Measurements from ENCODE around the gene FAM227A. TPM values are rescaled to one million over a fixed set of nuclear protein-coding genes. Genes with fewer than 3 reads are reported as not detected.

FAM227A gene
- total RNA-seq: 1.9 TPM

DNA sequence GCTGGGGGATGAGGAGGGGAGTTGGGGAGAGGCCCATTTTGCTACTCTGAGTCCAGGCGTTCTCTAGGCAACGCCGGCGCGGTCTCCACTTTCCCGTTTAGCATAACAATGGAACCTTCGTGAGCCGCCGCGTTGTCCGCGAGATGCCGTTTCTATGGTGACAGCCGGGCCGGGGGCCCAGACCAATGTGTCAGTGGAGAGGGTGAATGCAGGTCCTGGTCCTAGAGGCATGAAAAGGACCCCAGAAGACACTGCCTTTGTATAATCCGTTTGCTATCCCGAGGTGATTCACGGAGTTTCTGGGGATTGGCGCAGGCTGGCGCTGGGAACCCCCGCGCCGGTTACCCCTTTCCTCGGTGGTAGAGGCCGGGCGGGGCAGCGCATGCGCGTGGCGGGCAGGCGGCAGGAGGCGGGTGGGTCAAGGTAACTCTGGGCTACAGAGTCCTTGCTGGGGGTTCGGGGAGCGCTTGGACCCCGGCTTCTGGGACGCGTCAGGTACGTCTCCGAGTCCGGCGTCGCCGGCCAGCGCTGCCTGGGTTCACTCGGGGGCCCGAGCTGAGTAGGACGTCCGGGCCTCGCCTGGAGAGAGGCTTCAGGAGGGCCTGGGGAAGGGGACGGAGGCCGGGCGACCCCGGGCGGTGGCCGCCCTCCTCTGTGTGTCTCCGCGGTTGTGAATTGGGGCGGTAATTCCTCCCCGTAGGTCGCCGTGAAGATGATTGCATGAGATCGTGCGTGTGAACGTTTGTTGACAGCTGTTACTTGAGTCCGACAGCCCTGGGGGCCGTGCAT is at the start of gene FAM227A, which contains the start of gene CBY1:
Gene FAM227A (minus strand): TSS at position 137 of the 789 bp plus-strand sequence. CDS start 6,224 bp downstream, outside the sequence.
Gene CBY1 (plus strand): TSS at position 383 of the 789 bp plus-strand sequence. CDS start 11,417 bp downstream, outside the sequence.
- DNase-seq: peak; percentile 94

DNA sequence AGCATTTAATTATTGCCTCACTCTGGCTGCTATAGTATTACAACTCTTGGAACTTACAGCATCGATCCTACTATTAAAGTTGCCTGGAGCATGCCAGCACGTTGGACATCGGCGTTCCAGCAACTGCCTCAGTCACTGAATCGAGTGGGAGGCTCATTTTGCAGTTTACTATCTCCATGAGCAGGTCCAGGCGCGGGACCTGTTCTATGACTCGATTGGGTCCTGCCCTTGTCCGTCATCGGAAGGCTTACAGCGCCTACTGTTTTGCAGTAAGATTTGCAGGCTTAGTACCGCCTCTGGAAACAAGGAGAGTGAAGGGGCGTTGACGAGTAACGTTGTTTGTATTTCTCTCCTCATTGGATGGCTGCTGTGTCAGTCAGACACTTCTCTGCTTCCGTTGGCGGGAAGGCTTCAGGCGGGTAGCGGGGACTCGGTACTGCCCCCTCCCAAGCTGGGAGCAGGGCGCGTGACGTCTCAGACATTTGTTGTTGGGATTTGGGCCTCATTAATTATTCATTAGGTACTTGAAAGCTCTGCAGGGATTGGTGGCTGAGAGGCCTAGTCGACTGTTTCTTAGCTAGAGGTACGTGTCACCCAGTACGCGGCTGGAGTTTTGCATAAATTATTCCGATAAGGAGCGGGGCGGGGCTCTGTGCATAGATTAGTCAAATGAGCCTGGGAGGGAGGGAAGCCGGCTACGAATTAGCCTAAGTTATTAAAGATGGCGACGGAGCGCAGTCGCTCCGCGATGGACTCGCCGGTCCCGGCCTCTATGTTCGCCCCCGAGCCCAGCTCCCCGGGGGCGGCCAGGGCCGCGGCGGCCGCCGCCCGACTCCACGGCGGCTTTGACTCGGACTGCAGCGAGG is 49.3 kb upstream of the FAM227A start, which contains the start of gene GTPBP1:
Gene GTPBP1 (plus strand): TSS at position 710 of the 866 bp plus-strand sequence. CDS start 12 bp downstream, at position 722.
- peak; percentile 100 for DNase-seq

DNA sequence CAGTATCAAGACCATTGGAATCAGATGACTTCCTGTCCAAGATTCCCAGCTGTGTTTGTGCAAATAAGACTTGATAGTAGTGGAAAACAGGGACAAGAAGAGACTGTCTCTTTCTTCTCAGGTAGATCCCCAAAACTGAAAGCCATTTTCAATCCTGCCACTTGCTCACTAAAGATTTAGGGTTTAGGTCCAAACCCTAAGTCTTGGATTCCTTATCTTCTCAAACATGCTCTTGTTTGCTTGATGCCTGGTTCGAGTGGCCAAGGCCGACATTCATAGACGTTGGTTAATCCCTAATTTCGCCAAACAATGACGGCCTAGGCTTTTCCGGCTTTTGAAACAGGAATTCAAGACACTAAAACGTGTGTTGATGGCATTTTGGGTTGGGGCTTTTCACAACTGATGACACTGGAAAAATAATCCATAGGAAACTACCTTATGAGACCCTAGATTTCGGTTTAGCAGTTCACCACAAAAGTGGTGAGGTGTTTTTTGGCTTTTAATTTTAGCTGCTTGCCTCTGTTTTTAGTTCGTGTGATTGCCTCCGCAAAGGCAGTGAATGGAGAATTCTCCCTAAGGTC is 48.6 kb upstream of the FAM227A start:
- peak; percentile 24 for DNase-seq

DNA sequence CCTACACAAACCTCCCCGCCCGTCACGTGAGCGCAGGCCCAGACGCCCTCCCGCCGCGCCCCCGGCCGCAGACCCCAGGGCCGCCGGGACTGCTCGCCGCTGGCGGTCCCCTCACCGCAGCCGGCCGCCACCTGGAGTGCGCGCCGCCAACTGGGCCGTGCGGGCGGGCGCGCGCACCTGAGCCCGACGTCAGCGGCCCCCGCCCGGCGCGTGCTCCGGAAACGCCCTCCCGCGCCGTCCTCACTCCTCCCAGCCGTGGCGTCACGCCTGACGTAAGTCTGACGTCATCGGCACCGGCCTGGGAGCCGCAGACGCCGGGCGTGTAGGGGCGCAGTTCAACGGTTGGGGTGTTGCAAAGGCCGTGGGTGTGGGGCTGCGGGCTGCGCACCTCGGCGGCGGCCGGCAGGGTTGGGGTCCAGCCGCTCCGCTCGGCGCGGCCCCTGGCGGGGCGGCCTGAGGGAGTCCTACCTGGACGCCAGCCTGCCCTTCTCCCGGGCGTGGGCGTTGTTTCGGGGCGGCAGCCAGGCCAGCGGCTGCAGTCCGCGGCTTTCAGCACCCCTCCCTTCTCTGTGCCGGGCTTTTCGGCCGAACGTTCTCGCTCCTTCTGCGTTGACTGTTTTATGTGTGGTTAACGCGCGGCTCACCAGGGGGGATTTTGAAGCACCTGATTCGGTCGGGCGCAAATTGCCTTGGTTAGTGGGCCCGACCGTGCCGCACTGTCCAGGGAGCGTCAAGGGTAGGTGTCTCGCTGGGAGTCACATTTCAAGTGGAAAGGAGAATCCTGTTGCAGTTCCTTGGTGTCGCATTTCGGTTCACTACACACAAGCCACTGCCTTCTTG is 44.8 kb upstream of the FAM227A start, which contains the start of gene JOSD1:
Gene JOSD1 (minus strand): TSS at position 155 of the 840 bp plus-strand sequence. CDS start 956 bp downstream, outside the sequence.
- DNase-seq: peak; percentile 97

DNA sequence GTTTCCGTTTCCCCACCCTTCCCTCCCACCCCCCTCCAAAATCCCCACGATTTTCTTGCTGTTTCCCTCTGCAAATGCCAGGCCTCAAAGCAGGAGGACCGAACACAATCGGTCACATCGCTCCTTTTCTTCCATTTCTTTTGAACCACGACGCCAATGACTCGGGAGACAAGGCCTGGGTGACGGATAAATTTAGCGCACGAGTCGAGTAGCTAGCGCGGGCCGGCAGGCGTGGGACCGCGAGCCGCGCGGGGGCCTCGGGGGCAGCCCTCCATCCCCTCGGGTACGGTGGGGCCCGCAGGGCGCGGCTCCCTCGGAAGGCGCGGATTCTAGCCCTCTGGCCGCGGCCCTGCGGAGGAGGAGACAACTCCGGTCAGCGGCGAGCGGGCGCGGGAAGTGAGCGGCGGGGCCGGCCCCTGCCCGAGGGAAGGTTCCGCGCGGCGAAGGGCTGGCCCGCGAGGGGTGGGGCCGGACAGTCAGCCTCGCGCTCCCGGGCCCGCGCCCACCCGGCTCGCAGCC is 44.1 kb upstream of the FAM227A start:
- no peak for DNase-seq

DNA sequence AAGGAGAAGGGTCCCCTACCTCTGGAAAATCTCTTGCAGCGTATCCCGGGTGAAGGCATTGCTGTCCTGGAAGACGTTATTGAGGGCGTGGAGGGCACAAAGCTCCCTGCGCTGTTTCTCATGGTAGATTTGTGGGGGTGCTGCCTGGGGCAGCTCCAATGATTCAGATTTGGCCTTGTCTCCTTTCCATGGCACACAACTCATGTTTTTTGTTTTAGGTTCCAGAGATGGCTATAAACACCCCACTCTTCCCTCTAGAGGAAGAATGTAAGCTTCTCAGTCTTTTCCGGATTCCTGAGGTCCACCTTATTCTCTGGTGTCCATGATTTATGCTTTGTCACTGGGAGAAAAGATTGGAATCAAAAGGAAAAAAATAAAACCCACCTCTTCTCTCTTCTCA is 43.6 kb upstream of the FAM227A start:
- DNase-seq: peak; percentile 34

DNA sequence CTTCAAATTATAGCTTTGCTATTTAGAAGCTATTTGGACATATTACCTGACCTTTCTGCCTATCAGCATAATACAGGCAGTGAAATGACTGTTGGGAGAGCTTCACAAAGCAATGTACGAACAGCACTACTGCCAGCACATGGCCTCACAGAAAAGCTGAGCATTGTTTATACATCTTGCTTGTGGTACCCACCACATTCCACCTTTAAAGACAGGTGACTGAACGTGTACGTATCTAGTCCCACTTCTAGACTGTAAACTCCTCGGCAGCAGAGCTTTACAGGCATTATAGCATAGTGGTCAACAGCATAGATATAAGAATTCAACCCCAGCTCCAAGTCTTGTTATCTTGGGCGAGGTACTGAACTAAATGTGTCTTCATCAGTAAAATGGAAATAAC is 43.0 kb upstream of the FAM227A start:
- DNase-seq: no peak

DNA sequence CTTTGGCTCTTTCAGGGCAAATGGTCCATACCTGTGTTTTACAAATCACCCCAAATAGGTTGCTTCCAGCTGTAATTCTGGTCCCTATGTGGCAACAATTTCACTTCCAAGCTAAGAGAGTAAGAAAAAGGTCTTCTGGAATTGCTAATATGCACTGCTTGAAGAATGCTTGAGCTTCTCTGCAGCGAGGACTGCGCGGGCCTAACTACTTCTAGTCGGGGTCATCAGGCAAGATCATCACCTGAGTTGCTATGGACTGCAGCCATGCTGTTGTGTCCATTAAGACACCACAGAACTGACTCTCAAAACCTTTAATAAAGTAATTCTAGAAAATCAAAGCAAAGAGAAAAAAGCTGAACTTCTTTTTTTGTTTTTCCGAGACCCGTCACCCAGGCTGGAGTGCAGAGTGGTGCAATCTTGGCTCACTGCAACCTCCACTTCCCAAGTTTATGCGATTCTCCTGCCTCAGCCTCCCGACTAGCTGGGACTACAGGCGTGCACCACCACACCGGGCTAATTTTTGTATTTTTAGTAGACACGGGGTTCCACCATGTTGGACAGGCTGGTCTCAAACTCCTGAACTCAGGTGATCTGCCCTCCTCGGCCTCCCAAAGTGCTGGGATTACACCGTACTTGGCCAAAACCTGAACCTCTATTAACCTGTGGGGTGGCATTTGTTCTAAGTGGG is 42.4 kb upstream of the FAM227A start:
- no peak for DNase-seq

DNA sequence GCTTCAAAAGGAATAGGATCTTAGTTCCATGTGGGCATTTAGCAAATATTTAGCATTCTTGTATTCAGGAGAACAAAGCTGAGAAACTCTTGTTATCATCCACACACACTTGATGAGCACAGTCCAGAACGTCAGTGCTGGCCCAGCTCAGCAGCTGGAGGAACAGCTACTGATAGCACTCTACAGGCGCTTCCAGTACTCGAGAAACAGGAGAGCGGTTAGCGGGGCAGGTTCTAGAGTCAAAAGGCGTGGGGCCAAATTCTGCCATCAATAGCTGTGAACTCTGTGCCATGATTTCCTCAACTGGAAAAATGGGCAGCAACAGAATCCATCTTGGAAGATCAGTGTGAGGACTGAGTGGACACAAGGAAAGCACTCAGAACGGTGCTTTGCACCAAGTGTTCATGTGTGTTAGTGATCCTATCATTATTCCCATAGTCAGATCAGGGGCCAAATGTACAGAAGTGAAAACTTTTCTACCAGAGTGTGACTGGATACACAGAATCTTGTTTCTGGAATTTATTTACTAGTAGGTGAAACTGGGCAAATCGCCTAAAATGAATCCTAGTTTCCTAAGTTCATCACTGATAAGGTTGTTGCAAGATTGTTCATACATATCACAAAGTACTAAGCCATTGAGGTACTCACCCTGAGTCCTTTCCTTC is 41.4 kb upstream of the FAM227A start:
- DNase-seq: no peak

DNA sequence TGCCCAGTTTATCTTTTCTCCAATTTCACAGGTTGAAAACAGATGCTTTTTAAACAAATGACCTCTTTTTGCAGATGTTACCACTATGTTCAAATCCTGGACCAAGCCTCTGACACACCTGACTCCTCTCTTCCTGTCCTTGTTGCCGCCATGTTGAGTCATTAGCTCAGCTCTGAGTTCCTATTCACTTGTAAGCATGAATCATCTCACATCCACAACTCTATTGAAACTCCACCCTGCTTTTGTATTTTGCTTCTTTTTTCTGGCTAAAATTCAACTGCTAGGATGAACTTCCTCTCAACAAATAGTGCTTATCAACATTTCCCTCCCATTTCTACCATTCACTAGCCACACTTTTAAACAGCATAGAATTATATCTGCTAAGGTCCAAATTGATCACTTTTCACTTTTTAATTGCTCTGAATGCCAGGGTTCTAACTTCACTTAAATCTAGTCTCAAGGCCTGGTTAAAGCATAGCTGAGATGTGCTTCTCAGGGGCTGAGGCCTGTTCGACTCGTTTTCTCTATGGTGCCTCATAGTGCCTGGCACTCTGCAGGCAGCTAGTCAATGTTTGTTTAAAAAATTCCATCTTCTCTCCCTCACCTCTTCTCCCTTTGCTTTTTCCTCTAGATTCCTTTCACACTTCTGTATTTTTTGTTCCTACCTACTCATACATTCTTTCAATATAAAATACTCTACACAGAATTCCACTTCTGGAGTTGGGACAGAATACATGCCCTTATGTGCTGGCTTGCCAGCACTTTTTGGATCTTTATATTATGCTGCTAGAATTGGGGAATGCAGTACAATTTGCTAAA is 40.6 kb upstream of the FAM227A start:
- DNase-seq: no peak

DNA sequence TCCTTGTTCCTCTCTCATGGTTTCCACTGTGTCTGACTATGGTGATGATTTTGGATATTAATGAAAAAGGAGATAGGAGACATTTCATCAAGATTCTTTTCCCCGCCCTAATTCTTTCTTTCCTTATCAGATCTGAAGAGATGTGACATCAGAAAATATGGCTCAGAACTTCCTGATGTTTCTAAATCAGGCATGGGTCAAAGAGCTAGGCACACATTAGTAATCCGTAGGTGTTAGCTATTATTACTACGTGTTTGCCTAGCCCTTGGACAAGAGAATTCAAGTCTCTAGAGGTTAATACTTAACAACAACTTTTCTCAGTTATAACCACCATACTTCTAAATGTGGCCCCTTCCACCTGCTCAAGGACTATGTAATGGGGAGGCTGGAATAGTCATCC is 38.7 kb upstream of the FAM227A start:
- DNase-seq: no peak

DNA sequence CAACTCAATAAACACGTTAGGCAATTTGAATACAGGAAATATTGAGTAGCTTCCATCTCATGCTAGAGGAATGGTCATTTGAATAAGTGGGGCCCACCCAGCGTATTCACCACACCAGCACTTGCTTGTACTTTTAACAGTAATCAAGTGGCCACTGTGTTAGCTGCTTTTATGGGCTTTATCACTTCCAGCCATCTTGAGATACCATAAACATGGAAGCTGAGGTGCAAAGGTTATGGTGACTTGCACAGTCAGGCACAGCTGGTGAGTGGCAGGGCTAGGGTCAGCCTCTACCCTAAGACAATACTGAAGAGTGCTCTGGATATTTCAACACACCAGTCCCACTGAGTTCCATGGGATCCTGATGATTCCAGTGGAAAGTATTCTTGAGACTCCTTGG is 37.9 kb upstream of the FAM227A start:
- no peak for DNase-seq

DNA sequence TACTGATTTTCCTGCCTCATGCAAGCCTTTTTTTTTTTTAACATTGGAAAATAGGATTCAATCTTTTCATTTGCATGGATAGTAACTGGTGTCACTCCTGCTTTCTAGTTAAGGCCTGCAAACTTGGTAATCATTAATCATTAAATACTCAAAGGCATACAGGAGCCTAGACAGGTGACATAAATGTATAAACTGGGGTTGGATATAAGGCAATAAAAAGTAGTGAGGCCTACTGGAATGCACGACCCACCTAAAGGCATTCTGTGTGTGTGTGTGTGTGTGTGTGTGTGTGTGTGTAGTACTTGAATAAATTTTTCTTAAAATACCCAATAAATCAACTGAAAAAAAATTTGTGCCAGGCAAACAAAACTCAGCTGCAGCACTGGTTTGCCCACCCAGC is 33.5 kb upstream of the FAM227A start:
- DNase-seq: no peak

DNA sequence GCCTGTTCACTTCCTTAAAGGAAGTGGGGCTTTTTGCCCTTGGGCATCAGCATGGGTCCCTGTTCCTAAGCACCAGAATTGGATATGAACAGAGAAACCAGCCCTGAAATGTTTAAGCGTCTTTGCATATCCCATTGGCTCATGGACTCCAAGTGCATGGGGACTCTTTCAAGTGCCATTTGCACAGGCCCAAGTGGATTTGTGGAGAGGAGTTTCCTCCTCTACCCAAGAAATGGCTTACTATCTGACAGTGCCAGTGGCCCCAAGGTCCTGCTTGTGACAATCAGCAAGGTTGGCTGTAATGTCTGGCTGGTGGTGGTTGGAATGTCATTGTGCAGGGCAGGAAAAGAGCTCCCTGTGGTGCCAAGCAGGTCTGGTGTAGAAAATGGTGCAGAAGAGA is 29.6 kb upstream of the FAM227A start:
- DNase-seq: no peak

DNA sequence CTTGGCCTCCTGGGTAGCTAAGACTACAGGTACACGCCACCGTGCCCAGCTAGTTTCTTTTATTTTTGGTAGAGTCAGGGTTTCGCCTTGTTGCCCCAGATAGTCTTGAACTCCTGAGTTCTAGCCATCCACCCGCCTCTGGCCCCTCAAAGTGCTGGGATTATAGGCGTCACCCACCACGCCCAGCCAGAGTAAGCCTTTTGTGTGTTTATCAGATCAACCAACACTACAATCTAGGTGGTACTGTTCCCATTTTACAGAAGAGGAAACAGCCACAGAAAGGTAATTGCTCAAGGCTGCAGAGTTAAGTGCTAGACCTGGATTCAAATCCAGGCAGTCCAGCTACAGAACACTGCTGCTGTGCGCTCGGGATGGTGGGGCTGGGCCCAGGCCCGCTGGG is 28.7 kb upstream of the FAM227A start:
- DNase-seq: no peak

DNA sequence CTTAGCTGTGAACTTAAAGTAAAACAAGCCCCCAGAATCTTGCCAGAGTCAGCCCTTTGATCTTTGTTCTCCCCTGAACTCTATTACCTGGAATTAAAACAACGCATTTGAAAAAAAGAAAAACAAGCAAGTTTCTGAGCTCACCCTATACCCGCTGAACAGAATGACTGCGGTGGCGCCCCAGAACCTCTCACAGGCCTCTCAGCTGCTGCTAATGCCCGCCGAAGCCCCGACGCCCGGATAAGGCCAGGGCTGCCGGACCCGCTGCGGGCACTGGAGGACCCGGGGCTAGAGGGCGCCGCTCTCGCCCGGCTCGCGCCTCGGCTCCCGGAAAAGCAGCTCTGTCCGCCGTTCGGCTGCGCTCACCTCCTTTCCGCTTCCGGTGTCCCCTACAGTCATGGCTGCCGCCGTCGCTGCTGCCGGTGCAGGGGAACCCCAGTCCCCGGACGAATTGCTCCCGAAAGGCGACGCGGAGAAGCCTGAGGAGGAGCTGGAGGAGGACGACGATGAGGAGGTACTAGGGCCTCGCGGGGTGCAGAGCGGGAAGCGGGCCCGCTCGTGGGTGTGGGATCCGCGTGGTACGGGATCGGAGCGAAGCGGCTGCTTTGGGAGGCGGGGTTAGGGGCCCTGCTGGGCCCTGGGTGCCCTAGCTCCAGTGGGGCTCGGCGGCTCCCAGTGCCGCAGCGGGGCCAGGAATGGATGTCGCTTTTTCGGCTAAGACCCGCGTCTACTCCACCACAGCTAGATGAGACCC is 25.6 kb upstream of the FAM227A start, which contains the start of gene TOMM22:
Gene TOMM22 (plus strand): TSS at position 376 of the 754 bp plus-strand sequence. CDS start 22 bp downstream, at position 398.
- DNase-seq: peak; percentile 94

DNA sequence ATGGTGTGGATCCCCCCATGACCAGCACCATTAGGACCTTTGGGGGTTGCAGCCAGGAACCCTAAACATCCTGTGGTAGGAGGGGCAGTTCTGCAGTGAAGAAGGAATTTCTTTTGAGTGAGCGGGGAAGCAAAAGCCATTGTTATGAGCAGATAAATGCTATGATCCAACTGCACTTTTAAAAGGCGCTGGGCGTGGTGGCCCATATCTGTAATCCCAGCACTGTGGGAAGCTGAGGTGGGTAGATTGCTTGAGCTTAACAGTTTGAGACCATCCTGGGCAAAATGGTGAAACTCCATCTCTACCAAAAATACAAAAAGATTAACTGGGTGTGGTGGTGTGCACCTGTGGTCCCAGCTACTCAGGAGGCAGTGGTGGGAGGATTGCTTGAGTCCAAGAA is 19.6 kb upstream of the FAM227A start:
- no peak for DNase-seq

DNA sequence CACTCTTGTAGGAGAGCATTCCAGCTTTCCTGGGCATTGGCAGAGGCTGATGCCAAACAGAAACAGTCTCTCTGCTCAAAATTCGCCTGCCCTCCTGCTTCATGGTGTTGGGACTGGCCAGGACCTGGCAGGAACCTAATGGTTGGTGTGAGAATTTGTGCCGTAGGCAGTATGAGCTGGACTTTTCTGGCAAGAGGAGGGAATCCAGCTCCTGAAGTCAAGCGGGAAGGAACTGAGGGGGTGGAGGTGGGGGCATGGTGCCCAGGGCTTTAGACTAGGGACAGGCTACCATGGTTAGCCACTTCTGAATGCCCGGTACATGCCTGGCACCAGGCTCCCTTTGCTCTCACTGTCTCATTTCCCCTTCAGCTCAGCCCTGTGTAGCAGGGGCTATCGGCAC is 18.7 kb upstream of the FAM227A start:
- no peak for DNase-seq

Measured in tongue (tissue), 2 donors.